HG03066 (cell line): ENCODE results near the gene PRPF8.
"Not testable (repeated sequence)": the region's sequence is repeated elsewhere in the genome, so short reads cannot be mapped to it uniquely, and the experiment has no call there.

ENCODE experiments used
- ATAC-seq: cut with Tn5 transposase; IDR thresholded peaks from one replicate; pipeline ENCODE4 v1.9.1; 2021; ENCODE audit warnings: low read depth; ENCODE audit not compliant: unreplicated experiment

PRPF8 gene

GRCh38 chr17:1684378-1685189 is at the start of gene PRPF8:
TSS of gene PRPF8 (minus strand) at chr17:1684867. CDS start at chr17:1684571, 296 bp downstream.
- peak; percentile 98 for ATAC-seq

- no peak for ATAC-seq
These were observed 49.1 kb upstream of the PRPF8 start for GRCh38 chr17:1733759-1734158.

GRCh38 chr17:1732833-1733321 is 48.2 kb upstream of the PRPF8 start:
- no peak for ATAC-seq

GRCh38 chr17:1732241-1732832 is 47.7 kb upstream of the PRPF8 start:
- ATAC-seq, result no peak

GRCh38 chr17:1731194-1731506 is 46.5 kb upstream of the PRPF8 start:
- no peak for ATAC-seq

- no peak for ATAC-seq
These were observed 45.9 kb upstream of the PRPF8 start for GRCh38 chr17:1730326-1731193.

GRCh38 chr17:1729966-1730325 is 45.3 kb upstream of the PRPF8 start:
- no peak for ATAC-seq

GRCh38 chr17:1727876-1728630 is 43.4 kb upstream of the PRPF8 start:
- ATAC-seq, result no peak

GRCh38 chr17:1727258-1727789 is 42.7 kb upstream of the PRPF8 start:
- no peak for ATAC-seq

- no peak for ATAC-seq
These were observed 42.1 kb upstream of the PRPF8 start for GRCh38 chr17:1726626-1727257.

- ATAC-seq, result no peak
These were observed 41.2 kb upstream of the PRPF8 start for GRCh38 chr17:1725642-1726511.

GRCh38 chr17:1724869-1725641 is 40.4 kb upstream of the PRPF8 start:
- peak; percentile 27 for ATAC-seq

- peak; percentile 49 for ATAC-seq
These were observed 39.7 kb upstream of the PRPF8 start, which contains the start of gene WDR81 for GRCh38 chr17:1724351-1724868. TSS of gene WDR81 (plus strand) at chr17:1724704. CDS start at chr17:1724960, 256 bp downstream.

- not testable (repeated sequence) for ATAC-seq
These were observed 37.4 kb upstream of the PRPF8 start for GRCh38 chr17:1722022-1722421.

GRCh38 chr17:1720856-1721386 is 36.3 kb upstream of the PRPF8 start:
- no peak for ATAC-seq

GRCh38 chr17:1718362-1719165 is 33.9 kb upstream of the PRPF8 start:
- ATAC-seq, result no peak
